T-helper 2 cell treated with Interferon-gamma antibody and Interleukin-4, amounts not matched to agents 5 μg/mL and 100 μg/mL, for 36 hours (primary cell): ENCODE measurements around the gene PRELP.

Experiments
- DNase-seq: peaks from one replicate; pipeline ENCODE4 v3.0.0; 2021; ENCODE audit warnings: low spot score
- H3K27ac Mint-ChIP-seq: one replicate; pipeline ENCODE4 v1.8.0; 2021; ENCODE audit warnings: mild to moderate bottlenecking, mixed read lengths
- H3K27me3 Mint-ChIP-seq: one replicate; pipeline ENCODE4 v1.8.0; 2021; ENCODE audit warnings: low read depth, mixed read lengths
- H3K36me3 Mint-ChIP-seq: one replicate; pipeline ENCODE4 v1.8.0; 2021; ENCODE audit warnings: low read depth, mixed read lengths
- H3K4me1 Mint-ChIP-seq: one replicate; pipeline ENCODE4 v1.8.0; 2021; ENCODE audit warnings: low read depth, mixed read lengths
- H3K4me3 Mint-ChIP-seq: one replicate; pipeline ENCODE4 v1.8.0; 2022; ENCODE audit warnings: mild to moderate bottlenecking, moderate library complexity, mixed read lengths
- H3K9me3 Mint-ChIP-seq: one replicate; pipeline ENCODE4 v1.8.0; 2021; ENCODE audit warnings: mixed read lengths

The PRELP gene

DNA sequence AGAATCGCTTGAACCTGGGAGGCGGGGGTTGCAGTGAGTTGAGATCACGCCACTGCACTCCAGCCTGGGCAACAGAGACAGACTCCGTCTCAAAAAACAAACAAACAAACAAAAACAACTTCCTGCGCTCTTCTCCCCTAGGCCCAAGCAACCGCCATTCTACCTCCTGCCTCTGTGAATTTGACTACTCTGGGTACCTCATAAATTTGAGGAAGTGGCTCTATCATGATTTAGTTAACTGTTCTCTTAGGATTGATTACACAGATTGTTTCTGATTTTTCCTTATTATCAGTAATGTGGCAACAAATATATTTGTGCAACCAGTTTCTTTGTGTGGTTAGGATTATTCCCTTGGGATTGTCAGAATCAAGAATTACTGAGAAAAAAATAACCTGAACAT is 48.1 kb downstream of the PRELP start:
- Mint-ChIP-seq H3K27me3 (no peaks in the 10 kb centered on the region), H3K4me3 (no peak overlapping the region), H3K4me1 (no peaks in the 10 kb centered on the region), H3K36me3 (no peaks in the 10 kb centered on the region), H3K9me3 (no peaks in the 10 kb centered on the region), H3K27ac (no peak overlapping the region)
- DNase-seq, result no peak

DNA sequence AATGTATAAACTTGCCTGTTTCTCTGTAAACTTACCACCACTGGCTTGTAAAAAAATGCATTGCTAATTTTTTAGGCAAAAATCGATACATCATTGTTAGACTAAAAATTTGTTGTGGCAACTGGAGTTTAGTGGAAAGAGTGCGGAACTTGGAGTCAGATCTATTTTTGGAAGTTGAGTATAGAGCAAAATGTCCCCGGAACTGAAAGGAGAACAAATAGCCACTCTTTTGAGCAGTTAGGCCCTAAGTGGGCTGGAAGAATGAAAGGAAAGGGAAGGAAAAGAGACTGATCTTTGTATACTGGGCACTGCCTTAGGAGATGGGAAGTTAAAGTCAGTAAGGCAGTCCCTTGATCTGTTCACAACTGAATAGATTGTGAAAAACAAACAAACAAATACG is 48.5 kb downstream of the PRELP start:
- Mint-ChIP-seq H3K9me3 (no peaks in the 10 kb centered on the region), H3K4me1 (no peaks in the 10 kb centered on the region), H3K27ac (no peak overlapping the region), H3K27me3 (no peaks in the 10 kb centered on the region), H3K4me3 (no peak overlapping the region), H3K36me3 (no peaks in the 10 kb centered on the region)
- DNase-seq, result no peak

- Mint-ChIP-seq H3K27ac (no peak overlapping the region), H3K27me3 (no peaks in the 10 kb centered on the region), H3K4me3 (no peak overlapping the region), H3K36me3 (no peaks in the 10 kb centered on the region), H3K4me1 (peaks cover 1% of the 10 kb centered on the region), H3K9me3 (no peaks in the 10 kb centered on the region)
- DNase-seq, result no peak
Measured at GRCh38 chr1:203524824-203525223, 49.2 kb downstream of the PRELP start.

- DNase-seq, result no peak
- Mint-ChIP-seq H3K9me3 (no peaks in the 10 kb centered on the region), H3K36me3 (no peaks in the 10 kb centered on the region), H3K27me3 (no peaks in the 10 kb centered on the region), H3K4me3 (no peak overlapping the region), H3K27ac (no peak overlapping the region), H3K4me1 (peaks cover 1% of the 10 kb centered on the region)
Measured at GRCh38 chr1:203525685-203526084, 50.1 kb downstream of the PRELP start.

DNA sequence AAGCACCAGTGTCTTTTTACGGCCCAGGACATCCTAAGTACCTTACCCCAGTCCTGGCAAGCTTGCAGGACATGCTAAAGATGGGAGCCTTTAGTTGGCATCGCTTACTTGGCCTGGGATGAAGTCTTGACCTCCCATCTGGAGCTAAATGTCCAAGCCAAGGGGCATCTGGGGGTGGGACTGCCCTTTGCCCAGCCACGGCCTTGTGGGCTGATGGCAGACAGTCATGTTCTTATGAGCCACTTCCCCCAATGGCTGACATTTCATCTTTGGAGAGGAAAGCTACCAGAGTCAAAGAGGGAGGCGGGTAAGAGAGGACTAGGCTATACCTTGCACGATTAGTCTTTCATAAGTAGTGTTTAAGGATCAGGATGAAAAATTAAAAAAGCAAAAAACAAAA is 50.5 kb downstream of the PRELP start:
- Mint-ChIP-seq H3K9me3 (no peaks in the 10 kb centered on the region), H3K4me3 (no peak overlapping the region), H3K36me3 (no peaks in the 10 kb centered on the region), H3K4me1 (peaks cover 1% of the 10 kb centered on the region), H3K27ac (no peak overlapping the region), H3K27me3 (no peaks in the 10 kb centered on the region)
- no peak for DNase-seq

DNA sequence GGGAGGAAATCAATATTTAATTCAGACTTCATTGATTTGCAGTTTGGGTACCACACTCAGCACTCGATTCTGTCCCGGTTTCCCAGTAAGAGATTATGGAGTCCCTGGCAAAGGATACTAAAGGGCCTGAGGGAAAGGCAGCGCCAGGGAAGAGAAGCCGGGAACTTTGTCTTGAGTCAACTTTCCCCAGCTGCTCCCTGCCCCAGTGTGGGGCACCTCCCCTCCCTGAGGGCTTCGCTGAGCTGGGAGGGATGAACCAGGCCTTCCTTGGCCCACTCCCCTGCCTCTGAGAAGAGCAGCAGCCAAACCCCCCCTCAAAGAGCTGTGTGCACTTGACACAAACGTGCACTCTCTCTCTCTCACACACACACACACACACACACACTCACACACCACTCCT is 51.0 kb downstream of the PRELP start:
- Mint-ChIP-seq H3K27me3 (no peaks in the 10 kb centered on the region), H3K4me1 (peaks cover 1% of the 10 kb centered on the region), H3K9me3 (no peaks in the 10 kb centered on the region), H3K27ac (no peak overlapping the region), H3K4me3 (no peak overlapping the region), H3K36me3 (no peaks in the 10 kb centered on the region)
- DNase-seq, result no peak

DNA sequence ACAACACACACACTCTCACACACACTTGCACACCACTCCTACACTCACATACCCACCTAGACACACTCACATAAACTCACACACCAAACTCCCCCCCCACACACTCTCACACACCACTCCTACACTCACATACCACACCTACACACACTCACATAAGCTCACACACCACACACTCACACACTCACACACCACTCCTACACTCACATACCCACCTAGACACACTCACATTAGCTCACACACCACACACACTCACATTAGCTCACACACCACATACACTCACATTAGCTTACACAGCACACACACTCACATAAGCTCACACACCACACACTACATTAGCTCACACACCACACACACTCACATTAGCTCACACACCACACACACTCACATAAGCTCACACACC is 51.4 kb downstream of the PRELP start:
- no peaks in the 10 kb centered on the region for H3K9me3 Mint-ChIP-seq
- no peak for DNase-seq
- peaks cover 1% of the 10 kb centered on the region for H3K27me3 Mint-ChIP-seq
- H3K4me1 Mint-ChIP-seq, result peaks cover 1% of the 10 kb centered on the region
- H3K4me3 Mint-ChIP-seq, result no peak overlapping the region
- no peak overlapping the region for H3K27ac Mint-ChIP-seq
- H3K36me3 Mint-ChIP-seq, result no peaks in the 10 kb centered on the region

DNA sequence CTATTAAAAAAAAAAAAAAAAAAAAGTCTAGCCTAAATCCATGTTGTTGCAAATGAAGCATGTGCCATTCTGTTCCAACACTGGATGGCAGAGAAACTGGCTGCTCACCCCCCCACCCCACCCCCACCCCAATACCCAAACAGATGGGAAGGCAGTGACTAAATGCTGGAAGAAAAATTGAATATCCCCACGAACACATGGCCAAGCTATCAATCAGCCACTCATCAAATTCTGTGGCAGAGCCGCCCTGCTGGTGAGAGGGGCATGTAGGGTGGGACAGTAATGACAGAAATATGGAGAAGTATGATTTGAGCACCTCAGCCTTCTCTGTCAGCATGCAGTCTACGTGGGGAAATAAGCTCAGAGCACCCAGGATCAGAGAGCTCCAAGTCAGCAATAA is 52.5 kb downstream of the PRELP start:
- H3K27me3 Mint-ChIP-seq, result peaks cover 3% of the 10 kb centered on the region
- no peaks in the 10 kb centered on the region for H3K36me3 Mint-ChIP-seq
- H3K4me1 Mint-ChIP-seq, result peaks cover 1% of the 10 kb centered on the region
- no peak for DNase-seq
- H3K27ac Mint-ChIP-seq, result no peak overlapping the region
- no peak overlapping the region for H3K4me3 Mint-ChIP-seq
- no peaks in the 10 kb centered on the region for H3K9me3 Mint-ChIP-seq

DNA sequence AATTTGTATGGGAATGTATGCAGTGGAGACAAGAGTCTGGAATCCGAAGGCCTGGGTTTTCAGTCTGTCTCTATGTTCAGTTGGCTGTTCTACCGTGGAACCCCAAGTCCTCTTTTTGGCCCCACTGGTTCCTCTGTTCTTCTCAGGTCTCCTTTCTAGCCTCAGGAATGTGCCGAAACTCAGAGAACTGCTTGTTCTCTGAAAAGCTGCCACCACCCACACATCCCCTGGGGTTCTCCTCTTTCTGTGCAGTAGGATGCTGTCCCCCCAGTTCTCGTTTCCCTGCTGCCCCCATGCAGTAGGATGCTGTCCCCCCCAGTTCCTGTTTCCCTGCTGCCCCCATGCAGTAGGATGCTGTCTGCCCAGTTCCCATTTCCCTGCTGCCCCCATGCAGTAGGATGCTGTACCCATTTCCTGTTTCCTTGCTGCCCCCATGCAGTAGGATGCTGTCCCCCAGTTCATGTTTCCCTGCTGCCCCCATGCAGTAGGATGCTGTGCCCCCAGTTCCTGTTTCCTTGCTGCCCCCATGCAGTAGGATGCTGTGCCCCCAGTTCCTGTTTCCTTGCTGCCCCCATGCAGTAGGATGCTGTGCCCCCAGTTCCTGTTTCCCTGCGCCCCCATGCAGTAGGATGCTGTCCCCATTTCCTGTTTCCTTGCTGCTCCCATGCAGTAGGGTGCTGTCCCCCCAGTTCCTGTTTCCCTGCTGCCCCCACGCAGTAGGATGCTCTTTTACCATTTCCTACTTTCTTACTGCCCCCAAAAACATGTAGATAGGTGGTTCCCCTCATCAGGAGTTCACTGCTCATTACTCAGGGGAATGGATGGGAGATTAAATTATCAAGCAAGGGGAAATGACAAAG is 53.6 kb downstream of the PRELP start:
- H3K4me3 Mint-ChIP-seq, result no peak overlapping the region
- DNase-seq, result no peak
- H3K27me3 Mint-ChIP-seq, result peaks cover 3% of the 10 kb centered on the region
- H3K9me3 Mint-ChIP-seq, result no peaks in the 10 kb centered on the region
- peaks cover 1% of the 10 kb centered on the region for H3K4me1 Mint-ChIP-seq
- no peaks in the 10 kb centered on the region for H3K36me3 Mint-ChIP-seq
- no peak overlapping the region for H3K27ac Mint-ChIP-seq

DNA sequence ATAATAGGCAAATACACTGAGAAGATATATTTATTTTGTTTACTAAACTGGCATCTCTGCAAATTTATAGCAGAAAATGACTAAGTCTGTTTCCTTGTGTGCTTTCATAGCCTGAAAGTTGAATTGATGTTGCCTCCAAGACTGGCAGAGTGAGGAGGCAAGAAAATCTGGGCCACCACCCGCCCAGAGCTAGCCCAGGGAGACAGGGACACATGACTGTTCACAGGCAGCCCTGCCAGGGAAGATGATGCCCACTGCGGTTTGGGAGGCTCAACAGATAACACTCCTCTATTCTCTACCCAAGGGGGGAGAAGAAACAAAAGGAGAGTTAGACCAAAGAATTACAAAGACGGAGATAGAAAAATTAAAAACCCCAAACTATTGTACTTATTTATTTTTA is 55.5 kb downstream of the PRELP start:
- Mint-ChIP-seq H3K36me3 (no peaks in the 10 kb centered on the region), H3K9me3 (no peaks in the 10 kb centered on the region), H3K4me1 (peaks cover 1% of the 10 kb centered on the region), H3K4me3 (no peak overlapping the region), H3K27ac (no peak overlapping the region), H3K27me3 (peaks cover 3% of the 10 kb centered on the region)
- DNase-seq, result no peak

- DNase-seq, result no peak
- no peaks in the 10 kb centered on the region for H3K36me3 Mint-ChIP-seq
- no peaks in the 10 kb centered on the region for H3K9me3 Mint-ChIP-seq
- peaks cover 5% of the 10 kb centered on the region for H3K27me3 Mint-ChIP-seq
- H3K4me1 Mint-ChIP-seq, result peaks cover 1% of the 10 kb centered on the region
- H3K27ac Mint-ChIP-seq, result no peak overlapping the region
- H3K4me3 Mint-ChIP-seq, result no peak overlapping the region
Measured at GRCh38 chr1:203534012-203534411, 58.4 kb downstream of the PRELP start.

DNA sequence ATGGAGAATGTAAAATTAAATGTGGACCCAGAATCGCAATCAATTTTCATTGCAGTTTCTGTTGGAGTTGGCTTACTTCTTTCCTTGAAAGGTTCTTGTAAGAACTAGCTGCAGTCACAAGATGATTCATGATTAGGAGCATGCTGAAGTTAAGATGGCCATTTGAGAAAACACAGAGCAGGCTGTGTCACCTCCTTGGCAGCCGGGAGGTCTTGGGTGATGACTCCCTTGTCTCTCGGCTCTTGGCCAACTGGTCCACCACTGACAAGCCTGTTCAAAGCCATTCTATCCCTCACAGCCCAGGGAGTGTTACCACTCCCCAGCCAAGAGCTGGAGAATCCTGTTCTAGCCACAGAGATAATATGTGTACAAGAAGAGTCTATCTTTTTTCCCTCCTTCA is 58.9 kb downstream of the PRELP start:
- Mint-ChIP-seq H3K4me1 (peaks cover under 1% of the 10 kb centered on the region), H3K27ac (no peak overlapping the region), H3K9me3 (no peaks in the 10 kb centered on the region), H3K4me3 (no peak overlapping the region), H3K27me3 (peaks cover 5% of the 10 kb centered on the region), H3K36me3 (no peaks in the 10 kb centered on the region)
- DNase-seq, result no peak

DNA sequence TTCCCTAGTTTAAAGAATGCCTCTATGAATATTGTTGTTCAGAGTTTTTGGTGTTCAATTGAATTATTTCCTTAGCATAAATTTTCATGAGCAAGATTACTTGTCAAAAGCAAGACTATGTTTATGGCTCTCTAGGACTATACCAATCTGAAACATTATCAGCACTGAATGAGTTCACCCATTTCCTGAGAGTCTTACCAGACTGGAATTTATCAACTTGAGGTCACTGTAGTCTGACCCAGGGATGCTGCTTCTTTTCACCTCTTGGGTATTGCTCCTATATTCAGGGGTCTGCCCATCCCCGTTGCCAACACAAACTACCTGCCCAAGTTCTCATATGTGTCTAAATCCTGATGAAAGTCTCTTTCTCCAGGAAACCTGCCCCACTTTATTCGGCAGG is 61.0 kb downstream of the PRELP start:
- DNase-seq, result no peak
- no peak overlapping the region for H3K4me3 Mint-ChIP-seq
- H3K4me1 Mint-ChIP-seq, result no peaks in the 10 kb centered on the region
- no peak overlapping the region for H3K27ac Mint-ChIP-seq
- H3K27me3 Mint-ChIP-seq, result peaks cover 5% of the 10 kb centered on the region
- no peaks in the 10 kb centered on the region for H3K36me3 Mint-ChIP-seq
- H3K9me3 Mint-ChIP-seq, result no peaks in the 10 kb centered on the region

GRCh38 chr1:203536980-203537455 is 61.4 kb downstream of the PRELP start:
- Mint-ChIP-seq H3K36me3 (no peaks in the 10 kb centered on the region), H3K27me3 (peaks cover 4% of the 10 kb centered on the region), H3K4me3 (no peak overlapping the region), H3K27ac (no peak overlapping the region), H3K9me3 (no peaks in the 10 kb centered on the region), H3K4me1 (no peaks in the 10 kb centered on the region)
- DNase-seq, result no peak
